HG02870 (cell line): ENCODE measurements around the gene LRFN2.

Source experiments
- ATAC-seq: cut with Tn5 transposase; IDR thresholded peaks from one replicate; pipeline ENCODE4 v1.9.1; 2021; ENCODE audit warnings: mild to moderate bottlenecking, moderate library complexity; ENCODE audit not compliant: unreplicated experiment

LRFN2 gene

GRCh38 chr6:40587240-40588069 is at the start of gene LRFN2:
Gene LRFN2, minus strand, starts transcription at chr6:40587364.
- ATAC-seq = peak; percentile 67

- no peak for ATAC-seq
Observed at GRCh38 chr6:40634429-40634828, 47.3 kb upstream of the LRFN2 start.

GRCh38 chr6:40631744-40632143 is 44.6 kb upstream of the LRFN2 start:
- no peak for ATAC-seq

GRCh38 chr6:40630488-40630887 is 43.3 kb upstream of the LRFN2 start:
- no peak for ATAC-seq

GRCh38 chr6:40630051-40630450 is 42.9 kb upstream of the LRFN2 start:
- ATAC-seq = no peak

- ATAC-seq = no peak
Observed at GRCh38 chr6:40629463-40629862, 42.3 kb upstream of the LRFN2 start.

GRCh38 chr6:40627316-40627715 is 40.2 kb upstream of the LRFN2 start:
- no peak for ATAC-seq

- ATAC-seq = no peak
Observed at GRCh38 chr6:40626886-40627285, 39.7 kb upstream of the LRFN2 start.

- ATAC-seq = no peak
Observed at GRCh38 chr6:40623932-40624331, 36.8 kb upstream of the LRFN2 start.

- ATAC-seq = no peak
Observed at GRCh38 chr6:40623178-40623577, 36.0 kb upstream of the LRFN2 start.

- no peak for ATAC-seq
Observed at GRCh38 chr6:40620574-40621240, 33.5 kb upstream of the LRFN2 start.

- no peak for ATAC-seq
Observed at GRCh38 chr6:40614671-40615070, 27.5 kb upstream of the LRFN2 start.

GRCh38 chr6:40611912-40612311 is 24.7 kb upstream of the LRFN2 start:
- no peak for ATAC-seq

GRCh38 chr6:40611434-40611833 is 24.3 kb upstream of the LRFN2 start:
- no peak for ATAC-seq

- no peak for ATAC-seq
Observed at GRCh38 chr6:40610229-40610628, 23.1 kb upstream of the LRFN2 start.

- ATAC-seq = no peak
Observed at GRCh38 chr6:40606981-40607380, 19.8 kb upstream of the LRFN2 start.

GRCh38 chr6:40606526-40606925 is 19.4 kb upstream of the LRFN2 start:
- no peak for ATAC-seq

- ATAC-seq = no peak
Observed at GRCh38 chr6:40604082-40604481, 16.9 kb upstream of the LRFN2 start.

- ATAC-seq = no peak
Observed at GRCh38 chr6:40599555-40599954, 12.4 kb upstream of the LRFN2 start.

- no peak for ATAC-seq
Observed at GRCh38 chr6:40598516-40598915, 11.4 kb upstream of the LRFN2 start.

- ATAC-seq = no peak
Observed at GRCh38 chr6:40597301-40597700, 10.1 kb upstream of the LRFN2 start.

- no peak for ATAC-seq
Observed at GRCh38 chr6:40588480-40588879, 1.3 kb upstream of the LRFN2 start.

GRCh38 chr6:40588070-40588384 is 863 bp upstream of the LRFN2 start:
- no peak for ATAC-seq
